ENCODE results near the gene PADI2. TPM values are rescaled to one million over a fixed set of nuclear protein-coding genes. Genes with fewer than 3 reads are reported as not detected.

Gene PADI2
- total and polyA plus RNA-seq, 2 of the 8 experiments (the other 6 are each of a cell fraction or from before 2014, with no cell fraction given): 1.6 to 7.5 TPM

DNA sequence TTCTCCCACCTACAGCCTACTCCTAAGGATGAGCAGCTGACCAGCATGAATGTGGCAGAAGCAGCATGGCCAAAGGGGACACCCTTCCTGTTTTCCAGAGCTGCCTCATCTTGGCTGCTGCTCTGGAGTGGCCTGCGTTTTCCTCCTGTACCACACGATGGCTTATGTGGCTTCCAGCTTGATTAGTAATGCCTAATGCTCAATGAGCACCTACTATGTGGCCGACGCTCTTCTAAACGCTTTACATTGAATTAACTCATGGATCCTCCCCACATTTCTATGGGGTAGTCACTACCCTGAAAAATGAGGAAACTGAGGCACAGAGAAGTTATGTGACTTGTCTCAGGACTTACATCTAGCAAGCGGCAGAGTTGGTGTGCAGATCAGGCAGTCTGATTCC is 47.5 kb downstream of the PADI2 start:
- Histone ChIP-seq H3K79me2 (ENCODE audit: control insufficient read depth in 1 of 2, insufficient read depth in 2 of 2, low read length in 2 of 2) (no peaks in the 10 kb centered on the region), H2AK5ac (ENCODE audit: low read depth, low read length) (no peak overlapping the region), H3K23ac (ENCODE audit: insufficient read length) (no peak overlapping the region), H3K27me3 (replicated peaks in 1 of 4; ENCODE audit: control insufficient read depth in 3 of 4, extremely low read depth in 1 of 4, insufficient read depth in 3 of 4, low read length in 3 of 4) (no peaks in the 10 kb centered on the region), H3K36me3 (ENCODE audit: control insufficient read depth in 2 of 4, insufficient read depth in 4 of 4, low read length in 3 of 4) (no peaks in the 10 kb centered on the region), H3K27ac (ENCODE audit: low read depth, low read length) (no peak overlapping the region), H3K9ac (replicated peaks in 1 of 4; ENCODE audit: extremely low read depth in 1 of 4, low read depth in 3 of 4, low read length in 3 of 4) (no peak overlapping the region), H3K23me2 (ENCODE audit: low read depth, low read length) (no peaks in the 10 kb centered on the region), H4K91ac (replicated peaks; ENCODE audit: insufficient read length, low read length) (peak overlapping the region; percentile 42), H3K4me3 (ENCODE audit: extremely low read depth in 1 of 4, insufficient read depth in 2 of 4, low read depth in 3 of 4, low read length in 4 of 4) (no peak overlapping the region), H3K9me3 (ENCODE audit: insufficient read depth in 2 of 2, low read depth in 1 of 2, low read length in 1 of 2) (no peaks in the 10 kb centered on the region), H4K20me1 (replicated peaks in 1 of 2; ENCODE audit: control insufficient read depth in 1 of 2, insufficient read depth in 2 of 2, low read length in 2 of 2) (no peaks in the 10 kb centered on the region), H2BK12ac (ENCODE audit: low read depth, low read length) (no peak overlapping the region), H3K56ac (replicated peaks; ENCODE audit: insufficient read length, low read depth, low read length) (no peak overlapping the region), H2BK20ac (ENCODE audit: low read length) (no peak overlapping the region), H2BK120ac (replicated peaks; ENCODE audit: low read depth, low read length) (no peak overlapping the region), H3K4me2 (ENCODE audit: insufficient read depth in 1 of 2, low read depth in 2 of 2, low read length in 2 of 2) (no peak overlapping the region), H3K14ac (ENCODE audit: insufficient read length) (no peak overlapping the region), H2BK5ac (ENCODE audit: low read depth, low read length) (no peak overlapping the region), H4K8ac (ENCODE audit: extremely low read depth, insufficient read depth, low read length) (no peak overlapping the region), H4K5ac (ENCODE audit: insufficient read length, low read depth, low read length) (no peak overlapping the region), H3K4ac (replicated peaks; ENCODE audit: insufficient read length, low read depth, low read length) (no peak overlapping the region), H3K4me1 (replicated peaks in 1 of 4; ENCODE audit: control insufficient read depth in 3 of 4, insufficient read depth in 4 of 4, low read length in 3 of 4) (no peaks in the 10 kb centered on the region), H2BK15ac (ENCODE audit: low read length) (no peak overlapping the region), H2AFZ (ENCODE audit: low read length) (no peak overlapping the region), H3K79me1 (ENCODE audit: low read depth, low read length) (no peaks in the 10 kb centered on the region), H3K18ac (ENCODE audit: extremely low read depth, low read length) (no peak overlapping the region)
- POLR2A ChIA-PET (ENCODE audit: partially characterized antibody): no interaction called here
- DNase-seq (ENCODE audit: low read depth in 1 of 2, low spot score in 2 of 2): no peak
- no peak for FAIRE-seq
- CTCF ChIA-PET (ENCODE audit: partially characterized antibody): interaction anchor here (0.6 to 2.6 kb wide), 3 partner anchors 9 to 299 kb away, joined by 3 to 12 read pairs (median 3); no protein-coding TSS in a partner anchor
- WGBS, 2 experiments (ENCODE audit: extremely low coverage in 1 of 2, insufficient coverage in 1 of 2, insufficient read length in 1 of 2, insufficient replicate concordance in 2 of 2, low coverage in 1 of 2, low lambda C conversion rate in 2 of 2, missing lambda C conversion rate in 1 of 2): 73% methylated on average over 6 of the region's 6 CpGs; no CpG with 5 or more reads in 1 of the 2 experiments
- TF ChIP-seq CBX5 (IDR thresholded peaks at IDR 0.05; ENCODE audit: low read depth, low read length) (no peak), BACH1 (IDR thresholded peaks at IDR 0.05; ENCODE audit: low read length) (no peak), RNF2 (IDR thresholded peaks at IDR 0.05; ENCODE audit: borderline replicate concordance, low read depth, low read length, missing control alignments, poor library complexity, severe bottlenecking) (no peak), EP300 (IDR thresholded peaks at IDR 0.05; ENCODE audit: borderline replicate concordance in 1 of 2, low read depth in 2 of 2, low read length in 2 of 2) (no peak), SUZ12 (IDR thresholded peaks at IDR 0.05; ENCODE audit: low read length) (no peak), CBX8 (IDR thresholded peaks at IDR 0.05; ENCODE audit: borderline replicate concordance, low read depth, low read length) (no peak), CEBPB (IDR thresholded peaks at IDR 0.05; ENCODE audit: low read depth, low read length) (no peak)
- TF ChIP-seq, protein P1, sequence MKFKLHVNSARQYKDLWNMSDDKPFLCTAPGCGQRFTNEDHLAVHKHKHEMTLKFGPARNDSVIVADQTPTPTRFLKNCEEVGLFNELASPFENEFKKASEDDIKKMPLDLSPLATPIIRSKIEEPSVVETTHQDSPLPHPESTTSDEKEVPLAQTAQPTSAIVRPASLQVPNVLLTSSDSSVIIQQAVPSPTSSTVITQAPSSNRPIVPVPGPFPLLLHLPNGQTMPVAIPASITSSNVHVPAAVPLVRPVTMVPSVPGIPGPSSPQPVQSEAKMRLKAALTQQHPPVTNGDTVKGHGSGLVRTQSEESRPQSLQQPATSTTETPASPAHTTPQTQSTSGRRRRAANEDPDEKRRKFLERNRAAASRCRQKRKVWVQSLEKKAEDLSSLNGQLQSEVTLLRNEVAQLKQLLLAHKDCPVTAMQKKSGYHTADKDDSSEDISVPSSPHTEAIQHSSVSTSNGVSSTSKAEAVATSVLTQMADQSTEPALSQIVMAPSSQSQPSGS (IDR thresholded peaks at IDR 0.05; ENCODE audit: low read length): no peak
- TF ChIP-seq, protein P2, sequence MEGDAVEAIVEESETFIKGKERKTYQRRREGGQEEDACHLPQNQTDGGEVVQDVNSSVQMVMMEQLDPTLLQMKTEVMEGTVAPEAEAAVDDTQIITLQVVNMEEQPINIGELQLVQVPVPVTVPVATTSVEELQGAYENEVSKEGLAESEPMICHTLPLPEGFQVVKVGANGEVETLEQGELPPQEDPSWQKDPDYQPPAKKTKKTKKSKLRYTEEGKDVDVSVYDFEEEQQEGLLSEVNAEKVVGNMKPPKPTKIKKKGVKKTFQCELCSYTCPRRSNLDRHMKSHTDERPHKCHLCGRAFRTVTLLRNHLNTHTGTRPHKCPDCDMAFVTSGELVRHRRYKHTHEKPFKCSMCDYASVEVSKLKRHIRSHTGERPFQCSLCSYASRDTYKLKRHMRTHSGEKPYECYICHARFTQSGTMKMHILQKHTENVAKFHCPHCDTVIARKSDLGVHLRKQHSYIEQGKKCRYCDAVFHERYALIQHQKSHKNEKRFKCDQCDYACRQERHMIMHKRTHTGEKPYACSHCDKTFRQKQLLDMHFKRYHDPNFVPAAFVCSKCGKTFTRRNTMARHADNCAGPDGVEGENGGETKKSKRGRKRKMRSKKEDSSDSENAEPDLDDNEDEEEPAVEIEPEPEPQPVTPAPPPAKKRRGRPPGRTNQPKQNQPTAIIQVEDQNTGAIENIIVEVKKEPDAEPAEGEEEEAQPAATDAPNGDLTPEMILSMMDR (IDR thresholded peaks at IDR 0.05; ENCODE audit: control extremely low read depth in 1 of 3, insufficient read depth in 1 of 3, low read depth in 1 of 3, low read length in 3 of 3): no peak
